Activated T-helper 17 cell treated with anti-CD3 and anti-CD28 coated beads, Interleukin-2, amount 50 U/mL, for 72 hours (primary cell): ENCODE results near the gene ABCA4. TPM values are rescaled to one million over a fixed set of nuclear protein-coding genes. Genes with fewer than 3 reads are reported as not detected.

Experiments
- ATAC-seq: fragments of 150-1000 bp; cut with Tn5 transposase; replicated peaks from 2 replicates; pipeline ENCODE4 v1.10.0; 2021; ENCODE audit warnings: mild to moderate bottlenecking, moderate library complexity
- H3K27ac Mint-ChIP-seq: one replicate; pipeline ENCODE4 v1.8.0; 2022; ENCODE audit warnings: mixed read lengths
- H3K27me3 Mint-ChIP-seq: one replicate; pipeline ENCODE4 v1.8.0; 2022; ENCODE audit warnings: mixed read lengths
- H3K36me3 Mint-ChIP-seq: one replicate; pipeline ENCODE4 v1.8.0; 2022; ENCODE audit warnings: low read depth, mild to moderate bottlenecking, mixed read lengths
- H3K4me1 Mint-ChIP-seq: one replicate; pipeline ENCODE4 v1.8.0; 2022; ENCODE audit warnings: mixed read lengths
- H3K4me3 Mint-ChIP-seq: one replicate; pipeline ENCODE4 v1.8.0; 2022; ENCODE audit warnings: mild to moderate bottlenecking, mixed read lengths
- H3K9me3 Mint-ChIP-seq: one replicate; pipeline ENCODE4 v1.8.0; 2022; ENCODE audit warnings: mixed read lengths
- total RNA-seq, 2 donors: library from RNA; stranded (reverse); gene quantifications; one replicate each; pipeline ENCODE4 v1.2.3, GENCODE V29; 2022

Gene ABCA4
- total RNA-seq, 2 donors from 2014 or later, result not detected

DNA sequence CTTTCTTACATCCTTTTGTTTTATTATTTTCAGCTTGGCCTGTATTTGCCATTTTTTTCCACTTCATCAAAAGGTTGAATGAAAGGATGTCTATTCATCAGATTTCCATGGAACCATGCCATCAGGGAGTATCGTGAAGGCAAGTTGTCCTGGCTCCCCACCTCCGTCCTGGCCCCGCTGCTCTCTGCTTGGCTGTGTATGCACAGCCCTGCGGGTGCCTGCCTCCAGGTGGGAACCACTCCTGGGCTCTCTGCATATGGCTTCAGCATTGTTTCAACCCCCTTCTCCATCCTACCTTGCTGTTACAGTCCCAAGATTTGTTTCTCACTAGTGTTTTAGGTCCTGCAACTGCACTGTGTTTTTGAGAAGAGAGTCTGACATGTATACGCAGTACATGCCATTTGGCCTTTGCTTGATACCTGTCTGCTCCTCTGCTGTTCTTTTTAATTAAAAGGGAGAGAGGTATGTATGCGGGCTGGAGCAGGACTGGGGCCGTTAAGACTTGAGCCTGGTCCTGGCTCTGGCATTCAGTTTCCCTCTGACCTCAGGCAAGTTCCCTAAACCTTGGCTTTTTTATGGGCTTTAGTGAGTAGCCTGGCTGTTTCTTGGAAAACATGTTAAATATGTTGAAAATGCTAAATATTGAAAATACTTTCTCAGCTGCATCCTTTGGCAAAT is 141.8 kb downstream of the ABCA4 start:
- Mint-ChIP-seq H3K27me3 (peaks cover 3% of the 10 kb centered on the region), H3K36me3 (no peaks in the 10 kb centered on the region), H3K4me1 (no peaks in the 10 kb centered on the region), H3K4me3 (no peak overlapping the region), H3K27ac (no peak overlapping the region), H3K9me3 (no peaks in the 10 kb centered on the region)
- ATAC-seq, result no peak

- Mint-ChIP-seq H3K4me1 (no peaks in the 10 kb centered on the region), H3K27ac (no peak overlapping the region), H3K4me3 (no peak overlapping the region), H3K27me3 (no peaks in the 10 kb centered on the region), H3K36me3 (no peaks in the 10 kb centered on the region), H3K9me3 (peaks cover 5% of the 10 kb centered on the region)
- no peak for ATAC-seq
Observed at GRCh38 chr1:93977598-93977945, 143.4 kb downstream of the ABCA4 start.

DNA sequence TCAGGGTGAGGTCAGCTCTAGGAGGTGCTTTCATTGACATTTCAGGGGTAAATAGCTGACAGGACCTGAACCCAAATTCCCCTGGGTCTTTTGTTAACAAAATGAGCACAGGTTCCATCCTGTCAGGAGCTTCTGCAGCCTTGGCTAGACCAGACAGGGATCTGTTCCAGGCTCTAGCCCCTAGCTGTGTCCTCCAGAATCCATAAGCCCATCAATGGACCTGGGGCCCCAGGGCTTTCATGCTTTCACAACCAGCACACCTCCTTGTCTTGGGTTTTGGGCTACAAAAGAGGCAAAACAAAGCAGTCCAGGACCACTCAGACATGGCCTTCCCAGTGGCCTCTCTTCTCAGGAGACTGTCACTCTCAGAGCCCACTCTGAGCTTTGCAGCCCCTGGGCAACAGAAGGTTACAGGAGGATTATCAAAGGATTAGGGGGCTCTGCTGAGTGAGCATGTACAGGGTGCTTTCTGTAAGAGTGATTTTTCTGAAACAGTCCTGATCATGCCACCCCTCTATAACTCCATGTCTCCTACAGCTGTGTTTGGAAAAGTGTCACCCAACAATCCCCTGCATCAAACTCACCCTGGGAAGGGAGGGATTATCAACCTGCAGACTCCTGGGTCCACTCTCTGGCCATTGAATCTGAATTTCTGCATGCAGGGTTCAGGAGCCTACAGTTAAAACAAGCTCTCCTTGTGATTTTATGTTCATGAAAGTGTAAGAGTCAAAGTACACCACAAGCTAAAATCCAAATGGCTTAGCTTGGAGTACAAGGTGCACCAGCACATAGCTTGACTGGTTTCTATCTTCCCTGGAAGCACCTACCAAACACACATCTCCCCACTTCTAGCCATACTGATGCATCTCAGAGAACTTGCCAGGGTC is 144.0 kb downstream of the ABCA4 start:
- no peak for ATAC-seq
- Mint-ChIP-seq H3K4me1 (no peaks in the 10 kb centered on the region), H3K9me3 (peaks cover 5% of the 10 kb centered on the region), H3K27me3 (no peaks in the 10 kb centered on the region), H3K27ac (no peak overlapping the region), H3K4me3 (no peak overlapping the region), H3K36me3 (no peaks in the 10 kb centered on the region)

DNA sequence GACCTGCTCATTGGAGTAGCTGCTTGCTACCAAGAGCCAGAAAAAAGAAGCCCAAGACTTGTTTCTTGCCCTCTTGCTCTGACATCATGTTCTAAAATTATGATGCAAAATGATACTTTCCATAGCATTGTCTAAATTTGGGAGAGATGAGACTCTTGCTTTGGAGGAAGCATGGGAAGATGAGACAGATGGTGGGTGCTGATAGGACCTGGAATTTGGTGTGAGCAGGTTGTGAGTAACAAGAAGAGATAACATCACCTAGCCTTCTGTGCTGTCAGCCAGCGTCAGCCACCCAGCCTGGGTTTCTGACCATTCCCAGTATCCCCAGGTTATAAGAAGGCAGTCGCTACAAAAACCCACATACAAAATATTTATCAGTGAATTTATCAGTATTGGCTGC is 144.7 kb downstream of the ABCA4 start:
- no peak for ATAC-seq
- H3K9me3 Mint-ChIP-seq, result peaks cover 5% of the 10 kb centered on the region
- no peaks in the 10 kb centered on the region for H3K36me3 Mint-ChIP-seq
- no peak overlapping the region for H3K27ac Mint-ChIP-seq
- H3K4me3 Mint-ChIP-seq, result no peak overlapping the region
- no peaks in the 10 kb centered on the region for H3K27me3 Mint-ChIP-seq
- no peaks in the 10 kb centered on the region for H3K4me1 Mint-ChIP-seq

GRCh38 chr1:93972341-93972740 is 148.6 kb downstream of the ABCA4 start:
- H3K27me3 Mint-ChIP-seq, result peaks cover 5% of the 10 kb centered on the region
- H3K27ac Mint-ChIP-seq, result no peak overlapping the region
- H3K9me3 Mint-ChIP-seq, result peaks cover 5% of the 10 kb centered on the region
- no peak for ATAC-seq
- no peaks in the 10 kb centered on the region for H3K4me1 Mint-ChIP-seq
- H3K36me3 Mint-ChIP-seq, result no peaks in the 10 kb centered on the region
- no peak overlapping the region for H3K4me3 Mint-ChIP-seq

- no peak for ATAC-seq
- H3K27ac Mint-ChIP-seq, result no peak overlapping the region
- H3K27me3 Mint-ChIP-seq, result peaks cover 5% of the 10 kb centered on the region
- no peak overlapping the region for H3K4me3 Mint-ChIP-seq
- peaks cover 5% of the 10 kb centered on the region for H3K9me3 Mint-ChIP-seq
- no peaks in the 10 kb centered on the region for H3K4me1 Mint-ChIP-seq
- no peaks in the 10 kb centered on the region for H3K36me3 Mint-ChIP-seq
Observed at GRCh38 chr1:93969887-93970286, 151.1 kb downstream of the ABCA4 start.

- ATAC-seq, result no peak
Observed at GRCh38 chr1:93969371-93969770, 151.6 kb downstream of the ABCA4 start.

DNA sequence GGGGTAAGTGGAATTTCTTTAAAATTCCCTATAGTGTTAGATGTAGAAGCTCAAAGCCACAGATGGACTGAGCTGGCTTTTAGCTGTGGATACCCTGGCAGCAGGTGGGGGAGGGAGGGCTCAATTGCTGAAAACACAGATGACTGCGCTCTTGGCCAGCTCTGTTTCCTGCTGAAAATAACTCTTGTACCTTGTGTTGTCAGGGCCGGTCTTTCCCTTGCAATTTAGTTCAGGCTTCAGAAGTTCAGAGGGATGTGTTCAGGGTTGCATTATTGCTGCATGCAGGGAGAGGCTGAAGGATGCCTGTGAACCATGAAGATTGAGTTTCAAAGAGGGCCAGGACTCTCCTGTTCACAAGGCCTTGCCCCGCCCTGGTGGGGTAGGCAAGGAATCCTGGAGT is 153.6 kb downstream of the ABCA4 start:
- Mint-ChIP-seq H3K36me3 (no peaks in the 10 kb centered on the region), H3K4me1 (no peaks in the 10 kb centered on the region), H3K9me3 (no peaks in the 10 kb centered on the region), H3K4me3 (no peak overlapping the region), H3K27ac (no peak overlapping the region), H3K27me3 (peaks cover 5% of the 10 kb centered on the region)
- ATAC-seq, result no peak

More at GRCh38 chr1:93969371-93969770, 151.6 kb downstream of the ABCA4 start:
- Mint-ChIP-seq H3K27ac (no peak overlapping the region), H3K9me3 (peaks cover 5% of the 10 kb centered on the region), H3K27me3 (peaks cover 5% of the 10 kb centered on the region), H3K36me3 (no peaks in the 10 kb centered on the region), H3K4me1 (no peaks in the 10 kb centered on the region), H3K4me3 (no peak overlapping the region)

DNA sequence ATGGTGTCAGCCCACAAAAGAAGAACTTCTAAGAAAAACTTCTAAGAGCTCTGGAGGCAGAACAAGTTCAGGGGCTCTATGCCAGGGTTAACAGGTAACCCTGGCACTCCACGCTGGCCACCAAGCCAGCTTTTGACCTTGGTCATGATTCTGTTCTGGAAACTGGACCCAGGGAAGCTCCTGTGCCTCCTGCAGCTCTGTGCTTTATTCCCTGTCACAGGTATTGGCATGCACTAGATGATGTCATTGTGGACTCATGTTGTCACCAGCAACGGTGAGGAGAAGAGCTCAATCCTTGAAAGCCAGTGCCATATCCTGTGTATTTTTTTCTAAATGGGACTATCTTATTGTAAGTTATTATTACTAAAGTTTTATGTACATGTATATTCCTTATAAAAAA is 155.1 kb downstream of the ABCA4 start:
- no peaks in the 10 kb centered on the region for H3K9me3 Mint-ChIP-seq
- ATAC-seq, result no peak
- peaks cover 5% of the 10 kb centered on the region for H3K27me3 Mint-ChIP-seq
- no peak overlapping the region for H3K27ac Mint-ChIP-seq
- no peak overlapping the region for H3K4me3 Mint-ChIP-seq
- H3K4me1 Mint-ChIP-seq, result no peaks in the 10 kb centered on the region
- H3K36me3 Mint-ChIP-seq, result no peaks in the 10 kb centered on the region

DNA sequence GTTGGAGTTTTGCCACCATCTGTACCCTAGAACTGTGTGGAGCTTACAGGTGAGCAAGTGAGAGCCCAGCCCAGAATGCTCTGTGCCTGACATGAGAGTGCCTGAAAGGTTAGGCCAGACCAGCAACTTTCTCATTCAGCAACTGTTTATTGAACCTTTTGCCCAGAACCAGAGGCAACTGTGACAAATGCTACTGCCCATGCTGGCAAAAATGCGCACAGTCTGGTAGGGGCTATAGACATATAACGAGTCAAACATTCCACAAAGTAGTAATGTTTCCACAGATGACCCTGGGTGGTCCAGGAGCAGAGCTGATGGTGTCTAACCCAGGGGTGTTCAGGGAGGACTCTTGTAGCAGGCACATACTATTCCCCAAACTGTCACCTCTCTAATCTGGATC is 155.7 kb downstream of the ABCA4 start:
- H3K9me3 Mint-ChIP-seq, result no peaks in the 10 kb centered on the region
- no peaks in the 10 kb centered on the region for H3K4me1 Mint-ChIP-seq
- ATAC-seq, result no peak
- no peak overlapping the region for H3K27ac Mint-ChIP-seq
- H3K36me3 Mint-ChIP-seq, result no peaks in the 10 kb centered on the region
- H3K4me3 Mint-ChIP-seq, result no peak overlapping the region
- peaks cover 5% of the 10 kb centered on the region for H3K27me3 Mint-ChIP-seq

DNA sequence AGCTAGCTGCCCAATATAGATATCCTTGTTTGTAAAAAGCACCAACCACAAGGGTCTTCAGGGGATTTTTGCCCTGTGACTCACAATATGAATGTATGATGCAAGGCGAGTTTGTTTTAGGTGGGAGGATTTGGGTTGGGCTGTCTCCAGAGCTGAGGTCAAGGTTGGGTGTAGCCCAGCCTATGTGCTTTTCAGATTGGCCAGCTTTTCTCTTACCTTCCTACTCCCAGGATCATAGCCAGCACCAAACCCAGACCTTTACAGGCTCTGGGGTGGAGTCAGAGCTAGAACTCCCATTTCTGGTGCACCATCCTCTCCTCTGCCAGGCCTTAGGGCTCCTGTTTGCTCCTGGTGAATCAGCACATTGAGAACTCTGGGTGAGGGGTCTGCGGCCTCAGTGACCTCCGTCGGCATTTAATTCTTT is 156.2 kb downstream of the ABCA4 start:
- no peaks in the 10 kb centered on the region for H3K4me1 Mint-ChIP-seq
- H3K9me3 Mint-ChIP-seq, result no peaks in the 10 kb centered on the region
- ATAC-seq, result no peak
- H3K27ac Mint-ChIP-seq, result no peak overlapping the region
- peaks cover 2% of the 10 kb centered on the region for H3K27me3 Mint-ChIP-seq
- H3K36me3 Mint-ChIP-seq, result no peaks in the 10 kb centered on the region
- no peak overlapping the region for H3K4me3 Mint-ChIP-seq

DNA sequence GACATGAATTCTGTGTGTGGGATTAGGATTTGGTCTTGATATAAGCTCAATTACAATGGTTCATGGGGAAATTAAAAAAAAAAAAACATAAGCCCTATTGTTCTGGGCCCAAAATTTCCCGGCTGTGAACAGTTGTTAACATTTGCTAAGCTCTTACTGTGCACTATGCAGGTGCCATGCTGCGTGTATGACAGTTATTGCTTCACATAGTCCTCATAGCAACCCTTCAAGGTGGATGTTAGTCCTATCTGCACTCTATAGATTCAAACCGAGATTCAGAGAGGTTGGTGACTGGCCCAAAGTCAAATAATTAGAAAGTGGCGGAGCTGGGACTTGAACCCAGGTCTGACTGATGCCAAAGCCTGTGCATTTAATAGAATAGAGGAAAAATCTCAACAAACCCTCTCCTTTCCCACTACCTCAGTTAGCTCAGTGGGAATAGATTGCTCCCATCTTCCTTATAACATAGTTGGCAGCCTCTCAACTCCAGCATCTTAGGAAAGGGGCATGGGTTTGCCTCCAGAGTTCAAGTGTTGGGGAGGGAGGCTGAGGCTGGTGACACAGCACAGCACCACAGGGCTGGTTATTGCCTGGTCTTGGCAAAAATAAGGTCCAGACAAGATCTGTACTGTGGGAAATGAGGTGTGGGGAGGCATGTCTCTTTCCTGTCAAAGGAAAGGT is 156.7 kb downstream of the ABCA4 start:
- ATAC-seq, result no peak
- no peaks in the 10 kb centered on the region for H3K36me3 Mint-ChIP-seq

DNA sequence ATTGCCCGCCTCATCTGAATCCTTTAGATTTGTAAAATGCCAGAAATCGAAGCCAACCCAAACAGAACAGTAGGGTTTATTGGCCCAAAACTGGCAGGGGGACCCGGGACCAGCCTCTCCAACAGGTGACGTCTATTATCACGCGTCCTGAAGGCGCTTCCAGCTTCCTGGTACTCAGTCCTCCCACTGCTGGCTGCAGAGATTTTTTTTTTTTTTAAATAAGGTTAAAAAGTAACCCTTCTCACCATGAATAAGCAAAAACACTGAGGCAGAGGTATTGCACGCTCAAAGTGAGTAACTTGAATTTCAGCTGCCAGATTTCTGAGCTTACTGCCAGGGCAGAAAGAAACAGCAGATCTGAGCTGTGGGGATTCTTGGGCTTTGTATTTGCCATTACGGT is 157.4 kb downstream of the ABCA4 start:
- H3K9me3 Mint-ChIP-seq, result no peaks in the 10 kb centered on the region
- no peak overlapping the region for H3K4me3 Mint-ChIP-seq
- H3K27me3 Mint-ChIP-seq, result peaks cover 4% of the 10 kb centered on the region
- ATAC-seq, result no peak
- H3K36me3 Mint-ChIP-seq, result no peaks in the 10 kb centered on the region
- no peaks in the 10 kb centered on the region for H3K4me1 Mint-ChIP-seq
- H3K27ac Mint-ChIP-seq, result no peak overlapping the region

More for the DNA sequence above, 156.7 kb downstream of the ABCA4 start:
- no peak overlapping the region for H3K27ac Mint-ChIP-seq
- no peaks in the 10 kb centered on the region for H3K4me1 Mint-ChIP-seq
- peaks cover 3% of the 10 kb centered on the region for H3K27me3 Mint-ChIP-seq
- H3K4me3 Mint-ChIP-seq, result no peak overlapping the region
- H3K9me3 Mint-ChIP-seq, result no peaks in the 10 kb centered on the region

GRCh38 chr1:93961906-93962305 is 159.0 kb downstream of the ABCA4 start:
- Mint-ChIP-seq H3K27me3 (peaks cover 4% of the 10 kb centered on the region), H3K36me3 (no peaks in the 10 kb centered on the region), H3K4me1 (no peaks in the 10 kb centered on the region), H3K27ac (no peak overlapping the region), H3K4me3 (no peak overlapping the region), H3K9me3 (peaks cover 12% of the 10 kb centered on the region)
- ATAC-seq, result no peak

- no peak for ATAC-seq
- Mint-ChIP-seq H3K4me3 (no peak overlapping the region), H3K4me1 (no peaks in the 10 kb centered on the region), H3K36me3 (no peaks in the 10 kb centered on the region), H3K9me3 (peaks cover 13% of the 10 kb centered on the region), H3K27me3 (peaks cover 4% of the 10 kb centered on the region), H3K27ac (no peak overlapping the region)
Observed at GRCh38 chr1:93961443-93961842, 159.5 kb downstream of the ABCA4 start.
